LNCaP clone FGC (cell line): ENCODE measurements around the gene CHD6.

Experiments
- DNase-seq: peaks from one replicate; pipeline ENCODE4 v3.0.0-alpha.2; 2011; ENCODE audit warnings: low read depth
- H3K4me3 ChIP-seq: 2 replicates; pipeline ENCODE4 v1.5.1; 2011; ENCODE audit warnings: mild to moderate bottlenecking, low read depth, low read length, control low read depth
- CTCF ChIP-seq: IDR thresholded peaks from 2 replicates; pipeline ENCODE4 v1.5.1; 2012; ENCODE audit warnings: mild to moderate bottlenecking; ENCODE audit not compliant: control insufficient read depth, insufficient read depth; ENCODE audit errors: extremely low read depth

CHD6 gene

GRCh38 chr20:41512624-41513023 lies 105.6 kb downstream of the CHD6 start:
- H3K4me3 ChIP-seq: no peak overlapping the region
- DNase-seq: no peak
- TF ChIP-seq CTCF: no peak

GRCh38 chr20:41510847-41511450 lies 107.2 kb downstream of the CHD6 start:
- no peak for TF ChIP-seq CTCF
- DNase-seq: no peak
- H3K4me3 ChIP-seq: no peak overlapping the region

- DNase-seq: no peak
- TF ChIP-seq CTCF: no peak
- no peak overlapping the region for H3K4me3 ChIP-seq
Measured at GRCh38 chr20:41510224-41510623, 108.0 kb downstream of the CHD6 start.

GRCh38 chr20:41509316-41510200 lies 108.6 kb downstream of the CHD6 start:
- no peak overlapping the region for H3K4me3 ChIP-seq
- DNase-seq: peak; percentile 79

GRCh38 chr20:41508335-41508734 lies 109.8 kb downstream of the CHD6 start:
- H3K4me3 ChIP-seq: no peak overlapping the region
- no peak for TF ChIP-seq CTCF
- no peak for DNase-seq

More at GRCh38 chr20:41509316-41510200, 108.6 kb downstream of the CHD6 start:
- TF ChIP-seq CTCF: no peak

- no peak for DNase-seq
- no peak for TF ChIP-seq CTCF
- no peak overlapping the region for H3K4me3 ChIP-seq
Measured at GRCh38 chr20:41507851-41508250, 110.3 kb downstream of the CHD6 start.

GRCh38 chr20:41507436-41507835 lies 110.7 kb downstream of the CHD6 start:
- DNase-seq: no peak
- no peak overlapping the region for H3K4me3 ChIP-seq
- TF ChIP-seq CTCF: no peak
